Measurements from ENCODE around the gene TRMT2A.
A peak's percentile ranks its signal among the peaks of the same experiment; 100 is the strongest.
"Not testable (repeated sequence)": the region's sequence is repeated elsewhere in the genome, so short reads cannot be mapped to it uniquely, and the experiment has no call there.

The TRMT2A gene, protein sequence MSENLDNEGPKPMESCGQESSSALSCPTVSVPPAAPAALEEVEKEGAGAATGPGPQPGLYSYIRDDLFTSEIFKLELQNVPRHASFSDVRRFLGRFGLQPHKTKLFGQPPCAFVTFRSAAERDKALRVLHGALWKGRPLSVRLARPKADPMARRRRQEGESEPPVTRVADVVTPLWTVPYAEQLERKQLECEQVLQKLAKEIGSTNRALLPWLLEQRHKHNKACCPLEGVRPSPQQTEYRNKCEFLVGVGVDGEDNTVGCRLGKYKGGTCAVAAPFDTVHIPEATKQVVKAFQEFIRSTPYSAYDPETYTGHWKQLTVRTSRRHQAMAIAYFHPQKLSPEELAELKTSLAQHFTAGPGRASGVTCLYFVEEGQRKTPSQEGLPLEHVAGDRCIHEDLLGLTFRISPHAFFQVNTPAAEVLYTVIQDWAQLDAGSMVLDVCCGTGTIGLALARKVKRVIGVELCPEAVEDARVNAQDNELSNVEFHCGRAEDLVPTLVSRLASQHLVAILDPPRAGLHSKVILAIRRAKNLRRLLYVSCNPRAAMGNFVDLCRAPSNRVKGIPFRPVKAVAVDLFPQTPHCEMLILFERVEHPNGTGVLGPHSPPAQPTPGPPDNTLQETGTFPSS

DNA sequence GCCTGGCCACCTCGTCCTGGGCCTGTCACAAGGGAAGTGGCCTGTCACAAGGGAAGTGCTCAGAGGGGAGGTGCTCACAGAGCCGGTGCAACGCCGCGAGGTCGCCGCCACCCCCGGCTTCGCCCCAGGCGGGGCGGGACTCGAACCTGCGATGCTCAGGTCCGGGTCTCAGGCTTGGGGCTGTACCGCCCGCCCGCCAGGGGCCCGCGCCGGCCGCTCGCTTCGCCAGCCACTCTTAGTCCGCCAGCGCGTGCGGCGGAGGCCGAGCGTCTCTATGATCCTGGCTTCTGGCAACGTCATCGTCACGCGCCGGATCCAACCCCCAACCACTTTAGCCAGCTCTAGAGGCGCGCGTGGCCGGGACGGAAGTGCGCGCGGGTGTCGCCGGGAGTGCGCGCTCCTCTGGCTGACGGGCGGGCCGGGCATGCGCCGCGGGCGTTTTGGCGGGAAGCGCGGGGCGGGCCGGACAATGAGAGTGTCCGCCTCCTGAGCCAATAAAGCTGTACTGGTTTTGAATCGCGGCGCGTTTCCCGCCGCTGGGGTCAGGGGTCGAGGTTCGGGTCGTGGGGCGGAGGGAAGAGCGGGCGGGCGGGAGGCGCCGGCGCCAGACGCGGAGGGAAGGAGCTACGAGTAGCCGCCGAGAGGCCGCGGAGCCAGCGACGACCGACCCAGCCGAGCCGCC is at the start of gene TRMT2A:
Gene TRMT2A (minus strand): TSS at position 276 of the 682 bp plus-strand sequence. CDS start 320 bp downstream, outside the sequence.
- peak; percentile 91 to 95 for DNase-seq (ENCODE audit: low read depth in 2 of 2)

DNA sequence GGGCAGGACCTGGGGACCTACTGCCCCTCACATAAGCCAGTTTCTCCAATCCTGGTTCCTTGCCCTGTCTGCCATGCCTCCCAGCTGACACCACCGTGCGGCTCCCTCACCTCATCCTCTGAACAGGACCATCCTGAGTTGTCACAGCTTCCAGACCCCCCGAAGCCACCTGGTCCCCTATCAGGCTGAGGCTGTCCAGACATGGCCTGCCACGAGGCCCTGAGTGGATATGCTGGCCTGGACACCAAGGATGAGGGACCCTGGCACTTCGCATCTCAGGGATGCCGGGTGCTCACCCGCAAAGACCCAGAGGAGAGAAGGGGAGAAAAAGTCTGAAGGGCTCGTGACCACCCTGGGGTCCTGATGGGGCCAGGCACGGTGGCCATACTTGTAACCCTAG is 49.7 kb upstream of the TRMT2A start:
- no peak for DNase-seq (ENCODE audit: low read depth in 2 of 2)

DNA sequence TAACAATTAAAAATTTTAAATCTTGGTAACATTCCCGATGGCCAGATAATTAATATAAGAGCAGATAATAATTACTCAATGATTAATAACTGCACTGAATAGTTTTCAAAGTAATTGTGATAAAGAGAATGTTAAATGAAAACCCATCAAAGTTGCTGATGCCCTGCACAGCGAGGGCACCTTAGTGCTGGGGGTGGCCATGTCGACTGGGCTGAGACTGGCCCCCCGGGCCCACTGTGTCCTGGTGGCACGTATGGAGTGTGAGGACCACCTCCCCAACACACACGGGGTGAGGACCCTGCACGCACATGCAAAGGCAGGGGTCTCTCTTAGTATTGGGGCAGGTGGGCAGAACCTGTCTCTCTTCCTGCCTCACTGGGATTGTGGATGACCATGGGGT is 48.9 kb upstream of the TRMT2A start:
- no peak for DNase-seq (ENCODE audit: low read depth in 2 of 2)

DNA sequence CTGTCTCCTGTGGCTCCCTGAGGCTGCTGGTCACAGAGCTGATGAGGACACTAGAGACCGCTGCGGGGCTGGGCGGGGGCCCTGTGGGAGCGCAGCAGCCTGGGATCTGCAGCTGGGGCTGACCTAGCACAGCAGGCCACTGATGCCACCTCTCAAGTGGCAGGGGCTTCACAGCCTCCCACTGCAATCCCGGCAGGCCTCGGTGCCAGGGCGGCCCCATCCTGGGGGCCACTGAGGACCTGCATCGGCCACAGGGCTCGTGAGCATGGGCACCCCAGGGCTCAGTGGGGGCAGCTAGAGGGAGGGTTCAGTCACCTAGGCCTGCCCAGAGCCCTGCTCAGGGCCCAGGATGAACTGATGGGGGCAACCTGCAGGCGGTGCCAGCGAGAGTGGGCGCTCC is 48.4 kb upstream of the TRMT2A start:
- DNase-seq (ENCODE audit: low read depth in 2 of 2) = no peak

DNA sequence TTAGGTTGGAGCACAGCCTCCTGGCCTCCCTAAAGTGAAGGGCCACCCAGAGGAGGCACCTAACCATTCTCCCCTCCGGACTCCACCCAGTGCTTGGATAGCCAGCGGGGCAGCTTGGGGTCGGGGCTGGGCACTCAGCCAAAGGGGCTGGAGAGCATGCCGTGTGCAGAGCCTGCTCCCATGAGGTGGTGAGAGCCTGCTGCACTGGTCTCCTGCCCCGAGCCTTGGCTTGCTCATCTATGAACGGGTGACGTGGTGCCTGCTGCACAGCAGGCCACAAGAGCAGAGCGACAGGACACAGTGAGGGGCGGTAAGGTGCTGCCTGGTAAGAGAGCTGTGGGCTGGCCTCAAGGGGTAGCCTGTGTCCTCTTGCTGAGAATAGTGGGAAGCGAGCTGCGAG is 47.8 kb upstream of the TRMT2A start:
- DNase-seq (ENCODE audit: low read depth in 2 of 2) = no peak

DNA sequence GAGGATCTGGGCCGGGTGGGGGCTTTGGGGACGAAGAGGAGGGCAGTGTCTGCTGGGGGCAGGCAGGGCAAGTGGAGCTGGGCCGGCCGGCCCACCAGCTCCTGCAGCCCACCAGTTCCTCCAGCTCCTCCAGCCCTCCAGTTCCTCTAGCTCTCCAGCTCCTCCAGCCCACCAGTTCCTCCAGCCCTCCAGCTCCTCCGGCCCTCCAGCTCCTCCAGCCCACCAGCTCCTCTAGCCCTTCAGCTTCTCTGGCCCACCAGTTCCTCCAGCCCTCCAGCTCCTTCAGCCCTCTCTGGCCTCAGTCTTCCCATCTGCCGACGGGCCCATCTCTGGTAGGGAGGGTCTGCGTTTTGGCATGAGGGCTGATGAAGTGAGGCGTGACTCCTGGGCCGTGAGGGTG is 43.0 kb upstream of the TRMT2A start:
- no peak for DNase-seq (ENCODE audit: low read depth in 2 of 2)

DNA sequence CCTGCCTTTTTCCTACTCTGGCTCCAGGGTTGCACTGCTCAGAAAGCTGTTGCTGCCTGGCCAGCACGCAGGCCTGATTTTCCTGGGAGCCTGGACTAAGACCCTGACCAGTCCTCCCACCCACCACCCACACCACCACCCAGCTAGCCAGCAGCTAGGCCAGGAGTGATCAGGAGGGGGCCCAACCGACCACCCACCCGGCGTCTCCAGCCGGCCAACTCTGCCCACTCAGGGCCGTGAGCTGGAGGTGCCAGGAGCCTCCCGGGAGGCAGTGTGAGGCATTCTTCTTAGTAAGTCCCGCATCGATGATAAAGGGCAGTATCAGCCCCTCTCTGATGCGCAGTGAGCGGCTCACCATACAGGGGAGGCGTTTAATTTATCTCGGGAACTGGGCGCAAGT is 42.5 kb upstream of the TRMT2A start:
- not testable (repeated sequence) for DNase-seq (ENCODE audit: low read depth in 2 of 2)

DNA sequence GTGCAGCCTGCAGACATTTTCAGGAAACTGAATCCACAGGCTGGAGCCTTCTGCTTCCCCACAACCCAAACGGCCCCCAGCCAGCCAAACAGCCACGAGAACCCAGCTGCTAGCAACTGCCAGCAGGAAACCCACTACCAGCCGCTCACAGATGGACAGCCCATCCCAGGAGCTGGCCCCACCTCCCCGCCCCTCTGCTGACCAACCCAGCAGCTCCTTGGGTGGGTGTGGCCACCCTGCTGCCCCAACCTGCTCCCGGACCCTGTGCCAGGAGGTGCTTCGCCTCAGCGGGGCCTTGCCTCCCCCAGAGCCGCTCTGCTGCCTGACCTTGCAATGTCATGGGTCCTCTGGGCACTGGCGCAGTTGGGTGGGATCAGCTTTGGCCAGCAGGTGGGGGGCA is 42.0 kb upstream of the TRMT2A start:
- DNase-seq (ENCODE audit: low read depth in 2 of 2) = no peak

DNA sequence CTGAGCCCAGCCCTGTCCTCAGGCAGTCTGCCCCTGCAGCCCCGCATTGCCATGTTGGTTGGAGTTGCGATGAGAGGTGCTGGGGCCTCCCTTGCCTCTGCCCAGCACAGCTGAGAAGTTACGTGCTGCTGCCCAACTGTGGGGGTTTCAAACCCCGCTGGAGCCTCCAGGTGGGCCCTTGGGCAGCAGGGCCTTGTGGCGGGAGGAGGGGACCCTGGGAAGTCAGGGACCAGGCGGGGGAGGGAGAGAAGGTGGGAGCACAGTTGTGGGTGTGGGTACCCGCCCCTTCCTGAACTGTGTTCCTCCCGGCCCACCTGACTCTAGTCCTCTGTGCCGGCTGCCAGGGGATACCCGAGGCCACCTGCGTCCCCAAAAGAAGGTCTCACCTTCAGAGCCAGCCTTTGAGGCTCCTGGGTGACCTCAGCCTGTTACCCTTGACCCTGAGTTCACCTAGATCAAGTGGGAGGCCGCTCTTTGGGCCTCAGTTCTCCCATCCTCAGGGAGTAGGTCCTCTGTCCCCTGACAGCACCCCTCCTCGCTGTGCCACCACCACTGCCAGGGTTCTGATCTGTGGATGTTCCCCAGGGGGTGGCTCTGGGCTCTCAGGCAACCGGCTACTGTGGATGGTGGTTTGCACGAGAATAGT is 41.5 kb upstream of the TRMT2A start:
- DNase-seq (ENCODE audit: low read depth in 2 of 2) = no peak

DNA sequence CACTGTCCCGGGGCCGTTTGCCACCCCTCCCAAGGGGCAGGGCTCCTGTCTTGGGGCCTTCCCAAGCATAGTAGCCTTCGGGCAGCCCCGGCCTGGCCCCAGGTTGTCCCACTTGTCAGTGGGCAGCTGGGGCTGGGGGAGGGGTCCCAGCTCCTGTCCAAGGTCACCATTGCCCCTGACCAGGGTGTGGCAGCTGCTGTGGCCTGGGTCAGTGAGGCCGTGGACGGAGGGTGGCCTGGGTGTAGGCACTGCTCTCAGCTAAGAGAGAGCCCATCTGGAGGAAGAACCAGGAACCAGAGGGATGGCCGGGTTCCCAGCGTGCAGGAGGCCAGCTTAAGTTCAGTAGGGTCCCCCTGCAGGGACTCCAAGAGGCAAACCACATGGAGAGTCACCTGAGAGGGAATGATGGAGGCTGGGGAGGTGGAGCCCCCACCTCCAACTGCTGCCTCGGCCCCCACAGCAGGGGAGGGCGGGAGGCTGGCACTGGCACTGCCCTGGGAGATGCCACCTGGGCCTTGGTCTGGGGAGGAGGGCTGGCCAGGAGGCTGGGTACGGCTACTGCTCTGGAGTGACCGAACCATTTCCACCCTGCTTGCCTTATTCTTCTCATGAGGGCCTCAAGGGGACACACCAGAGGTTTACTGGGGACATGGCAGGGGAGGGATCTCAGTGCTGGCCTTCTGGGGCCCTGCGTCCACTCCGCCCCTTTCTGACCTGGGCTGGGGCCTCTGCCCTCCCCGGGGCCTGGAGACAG is 40.6 kb upstream of the TRMT2A start:
- DNase-seq (ENCODE audit: low read depth in 2 of 2) = no peak

DNA sequence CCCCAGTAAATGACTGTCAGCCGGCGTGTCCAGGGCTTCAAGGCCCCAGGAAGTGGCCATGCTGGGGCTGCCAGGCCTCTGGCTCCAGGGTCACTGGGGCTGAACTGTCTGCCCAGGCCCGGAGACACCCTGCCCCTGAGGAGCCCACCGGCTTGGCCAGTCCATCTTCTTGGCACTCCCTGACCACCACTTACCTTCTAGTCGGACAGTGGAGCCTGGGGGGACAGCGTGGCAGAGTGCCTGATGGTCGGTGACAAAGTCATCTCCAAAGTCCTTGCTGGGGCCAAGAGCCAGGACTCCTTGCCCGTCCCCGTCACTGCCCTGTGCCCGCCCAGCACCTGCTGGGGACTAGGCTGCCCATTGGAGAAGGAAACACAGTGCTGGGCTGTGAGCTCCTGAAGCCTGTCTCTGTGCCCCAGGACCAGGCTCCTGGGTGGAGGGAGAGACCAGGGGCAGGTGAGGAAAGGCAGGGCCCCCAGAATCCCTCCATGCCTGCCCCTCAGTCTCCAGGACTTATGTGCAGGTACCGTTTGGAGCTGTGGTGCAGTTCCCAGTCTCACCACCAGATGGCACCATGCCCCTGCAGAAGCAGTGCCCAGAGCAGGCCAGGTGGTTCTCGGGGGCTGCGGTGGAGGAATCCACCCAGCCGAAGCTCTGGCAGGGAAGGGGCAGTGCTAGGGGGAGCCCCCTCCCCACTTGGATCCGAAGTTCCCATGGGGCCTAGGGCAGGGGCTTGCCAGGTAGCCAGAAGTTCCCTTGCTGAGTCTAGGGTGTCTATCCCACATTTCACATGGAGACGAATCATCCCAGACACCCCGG is 39.8 kb upstream of the TRMT2A start:
- DNase-seq (ENCODE audit: low read depth in 2 of 2) = peak; percentile 91 to 92

DNA sequence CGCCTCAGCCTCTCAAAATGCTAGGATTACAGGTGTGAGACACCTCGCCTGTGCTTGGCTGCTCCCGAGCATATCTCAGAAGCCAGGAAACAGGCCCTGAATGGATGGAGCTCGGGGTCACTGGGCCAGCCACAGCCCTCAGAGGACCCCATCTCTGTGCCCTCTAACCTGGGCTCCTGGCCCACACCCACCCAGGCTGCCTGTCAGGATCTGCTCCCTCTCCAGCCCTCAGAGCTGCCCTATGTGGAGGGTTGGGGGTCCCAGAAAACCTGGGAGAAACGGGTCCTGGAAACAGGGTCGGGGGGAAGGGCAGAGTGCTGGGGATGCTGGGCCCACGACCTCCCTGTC is 39.0 kb upstream of the TRMT2A start:
- DNase-seq (ENCODE audit: low read depth in 2 of 2) = no peak

DNA sequence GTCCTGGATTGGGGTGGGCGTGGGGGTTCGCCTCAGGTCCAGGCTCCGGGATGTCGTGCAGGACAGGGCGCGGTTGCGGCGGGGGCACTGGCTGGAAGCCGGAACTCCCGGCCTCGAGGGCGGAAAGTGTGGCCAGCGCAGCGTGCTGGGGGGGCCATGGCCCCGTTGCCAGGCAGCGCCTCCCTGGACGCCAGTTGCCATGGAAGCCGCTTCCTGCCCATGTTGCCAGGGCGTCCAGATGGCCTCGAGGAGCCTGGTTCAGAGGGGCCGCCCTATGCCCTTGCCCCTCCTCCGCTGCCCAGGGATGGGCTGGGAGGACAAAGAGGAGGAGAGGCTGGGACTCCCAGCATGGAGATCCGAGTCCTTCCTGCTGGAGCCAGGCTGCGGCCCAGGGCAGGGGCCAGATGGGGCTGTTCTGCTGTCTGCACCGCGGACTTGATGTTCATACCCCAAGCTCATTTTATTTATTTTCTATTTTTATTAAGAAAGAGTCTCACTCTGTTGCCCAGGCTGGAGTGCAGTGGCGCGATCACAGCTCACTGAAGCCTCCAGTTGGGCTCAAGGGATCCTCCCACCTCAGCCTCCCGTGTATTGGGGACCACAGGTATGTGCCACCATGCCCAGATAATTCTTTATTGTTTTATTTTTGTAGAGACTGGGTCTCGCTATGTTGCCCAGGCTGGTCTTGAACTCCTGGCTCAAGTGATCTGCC is 38.5 kb upstream of the TRMT2A start:
- no peak for DNase-seq (ENCODE audit: low read depth in 2 of 2)

DNA sequence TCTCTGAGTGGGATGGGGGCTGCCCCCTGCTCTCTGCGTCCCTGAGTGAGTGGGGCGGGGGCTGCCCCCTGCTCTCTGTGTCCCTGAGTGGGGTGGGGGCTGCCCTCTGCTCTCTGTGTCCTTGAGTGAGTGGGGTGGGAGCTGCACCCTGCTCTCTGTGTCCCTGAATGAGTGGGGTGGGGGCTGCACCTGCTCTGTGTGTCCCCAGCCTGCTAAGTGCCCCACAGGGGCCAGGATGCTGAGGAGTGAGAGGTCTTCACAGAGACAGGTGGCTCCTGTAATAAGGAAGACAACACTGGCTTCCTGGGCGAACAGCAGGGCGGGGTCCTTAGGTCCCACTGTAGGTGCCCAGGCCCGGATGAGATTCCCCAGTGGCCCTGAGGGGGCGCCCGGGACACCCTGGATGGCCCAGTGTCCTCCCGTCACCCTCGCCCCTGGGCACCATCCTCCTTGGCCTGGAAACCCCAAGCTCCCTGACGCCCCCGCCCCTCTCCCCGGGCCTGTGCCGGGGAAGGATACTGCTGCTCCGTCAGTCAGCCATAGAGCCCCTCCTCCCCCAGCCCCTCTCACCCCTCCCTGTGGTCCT is 37.7 kb upstream of the TRMT2A start:
- no peak for DNase-seq (ENCODE audit: low read depth in 2 of 2)

DNA sequence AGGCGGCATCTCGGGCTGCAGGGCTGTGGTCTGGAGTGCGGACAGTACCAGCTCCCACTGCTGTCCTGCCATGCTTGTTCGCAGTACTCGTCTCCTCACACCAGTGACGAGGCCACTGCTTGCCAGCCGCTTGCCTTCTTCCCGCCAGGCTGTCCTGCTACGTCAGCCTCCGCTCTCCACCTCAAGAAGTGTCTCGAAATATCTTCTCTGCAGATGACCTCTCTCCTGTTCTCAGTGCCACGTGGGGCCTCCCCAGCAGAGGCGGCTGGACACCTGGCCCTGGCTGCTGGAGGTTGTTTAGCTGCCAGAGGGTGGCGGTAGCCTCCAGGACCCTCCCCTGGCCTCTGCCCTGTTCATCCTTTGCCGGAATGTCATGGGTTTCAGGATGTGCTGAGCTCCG is 36.9 kb upstream of the TRMT2A start:
- no peak for DNase-seq (ENCODE audit: low read depth in 2 of 2)

DNA sequence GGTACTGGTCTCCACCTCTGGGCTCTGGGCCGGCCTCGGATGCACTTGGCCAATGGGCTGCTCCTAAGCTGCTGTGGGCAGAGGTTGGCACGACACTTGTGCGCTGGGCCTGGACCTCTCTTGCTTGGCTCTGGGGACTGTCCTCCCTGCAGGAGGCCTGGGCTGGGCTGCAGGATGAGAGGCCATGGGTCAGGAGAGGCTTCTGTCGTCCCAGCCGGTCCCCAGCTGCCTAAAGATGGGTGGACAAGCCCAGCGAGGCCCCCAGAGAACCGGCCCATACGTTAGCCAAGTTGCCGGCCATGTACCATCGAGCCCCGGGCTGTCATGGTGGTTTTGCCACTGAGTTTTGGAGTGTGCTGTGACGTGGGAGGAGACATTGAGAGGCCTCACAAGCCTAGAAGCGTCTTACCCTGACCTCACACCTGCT is 35.5 kb upstream of the TRMT2A start:
- DNase-seq (ENCODE audit: low read depth in 2 of 2) = no peak

DNA sequence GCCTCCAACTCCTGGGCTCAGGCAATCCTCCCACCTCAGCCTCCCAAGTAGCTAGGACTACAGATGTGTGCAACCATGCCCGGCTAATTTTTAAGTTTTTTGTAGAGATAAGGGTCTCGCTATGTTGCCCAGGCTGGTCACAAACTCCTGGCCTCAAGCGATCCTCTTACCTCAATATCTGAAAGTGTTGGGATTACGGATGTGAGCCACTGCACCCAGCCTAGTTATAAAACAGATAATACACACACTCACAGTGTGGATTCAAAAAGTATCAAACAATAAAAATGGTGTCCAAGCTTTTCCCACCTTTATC is 34.2 kb upstream of the TRMT2A start:
- no peak for DNase-seq (ENCODE audit: low read depth in 2 of 2)

DNA sequence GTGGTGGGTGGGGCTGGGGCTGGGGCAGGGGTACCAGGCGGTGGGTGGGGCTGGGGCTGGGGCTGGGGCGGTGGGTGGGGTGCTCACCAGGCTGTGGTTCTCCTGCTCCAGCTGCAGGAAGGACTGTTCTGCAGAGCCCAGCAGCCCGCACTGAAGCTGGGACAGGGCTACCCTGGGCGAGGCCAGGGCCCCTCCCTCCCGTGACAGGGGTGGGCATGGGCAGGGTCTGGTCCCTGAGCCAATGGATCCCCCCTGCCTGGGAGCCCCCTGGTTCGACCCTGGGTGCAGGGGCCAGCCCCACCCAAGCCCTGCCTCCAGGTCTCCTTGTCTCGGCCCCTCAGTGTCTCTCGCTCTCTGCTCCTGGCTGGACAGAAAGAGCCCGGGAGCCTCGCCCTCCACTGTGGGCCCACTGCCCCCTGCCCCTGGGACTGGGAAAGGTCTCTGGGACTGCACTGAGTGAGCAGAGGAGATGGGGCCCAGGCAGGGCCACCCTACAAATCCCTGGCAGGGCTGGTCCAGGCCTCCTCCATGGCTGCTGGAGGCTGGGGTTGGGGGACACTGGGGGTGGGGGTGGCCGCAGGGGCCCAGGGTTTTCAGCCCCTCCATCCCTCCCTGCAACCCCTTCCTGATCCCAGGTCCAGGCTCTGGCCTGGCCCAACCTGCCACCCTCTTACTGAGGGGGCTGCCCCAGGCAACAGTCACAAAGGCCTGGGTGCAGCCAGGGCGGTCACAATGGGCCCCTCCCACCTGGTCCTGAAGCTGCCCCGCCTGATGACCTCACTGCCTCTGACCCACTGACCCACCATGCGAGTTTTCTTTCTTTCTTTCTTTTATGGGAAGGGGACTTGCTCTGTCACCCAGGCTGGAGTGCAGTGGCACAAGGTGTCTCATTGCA is 33.6 kb upstream of the TRMT2A start, which contains the start of gene CCDC188:
Gene CCDC188 (minus strand): TSS at position 675 of the 895 bp plus-strand sequence. CDS start 69 bp downstream, at position 606.
- DNase-seq (ENCODE audit: low read depth in 2 of 2) = no peak
